ENCODE results near the gene ZNF688.

ZNF688 gene

DNA sequence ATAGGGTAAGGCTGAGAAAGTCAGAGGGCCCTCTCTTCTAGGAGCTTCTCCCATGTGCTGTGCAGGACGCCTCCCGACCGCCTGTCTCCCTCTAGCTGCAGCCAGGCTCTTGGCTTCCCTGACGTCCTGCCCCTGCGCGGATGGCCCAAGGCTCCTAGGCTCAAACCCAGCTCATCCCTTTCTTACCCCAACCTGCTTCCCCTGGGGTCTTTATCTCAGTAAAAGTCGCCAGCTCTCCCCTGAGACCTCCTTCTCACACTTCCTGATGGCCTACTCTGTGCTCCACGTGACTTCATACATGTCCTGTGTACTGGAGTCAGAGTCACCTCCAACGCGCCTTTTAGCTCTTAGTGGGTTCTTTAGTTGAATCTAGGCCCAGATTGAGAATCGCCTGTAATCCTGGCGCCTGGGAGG is 35.7 kb downstream of the ZNF688 start:
- Histone ChIP-seq H4K20me1 (ENCODE audit: insufficient read depth, low read length) (no peaks in the 10 kb centered on the region), H3K27ac (ENCODE audit: low read length) (no peak overlapping the region), H3K4me2 (ENCODE audit: low read depth, low read length) (peak overlapping the region; percentile 88), H3K36me3 (replicated peaks; ENCODE audit: insufficient read depth, low read length) (no peaks in the 10 kb centered on the region), H3K4me1 (ENCODE audit: low read length) (peaks cover 6% of the 10 kb centered on the region; the same call in 1 of the 2 replicates), H3F3A (ENCODE audit: insufficient read depth, low read length) (no peaks in the 10 kb centered on the region), H3K9me3 (replicated peaks; ENCODE audit: insufficient read depth, low read length) (no peaks in the 10 kb centered on the region), H2AFZ (ENCODE audit: low read length) (peak overlapping the region; percentile 89; the same call in 1 of the 2 replicates), H3K9ac (ENCODE audit: low read length) (no peak overlapping the region), H3K9me2 (replicated peaks; ENCODE audit: insufficient read depth, low read length) (no peaks in the 10 kb centered on the region), H3K4me3 (ENCODE audit: low read length) (peak overlapping the region; percentile 67), H3K79me2 (ENCODE audit: low read length) (peaks cover 33% of the 10 kb centered on the region), H3K27me3 (replicated peaks; ENCODE audit: insufficient read depth, low read length) (no peaks in the 10 kb centered on the region)
- DNase-seq = no peak
- TF ChIP-seq EZH2 (optimal IDR thresholded peaks at IDR 0.05; ENCODE audit: low read depth, low read length) (no peak), EZH2phosphoT487 (IDR thresholded peaks at IDR 0.05; ENCODE audit: low read length) (no peak)
- TF ChIP-seq, protein P1, sequence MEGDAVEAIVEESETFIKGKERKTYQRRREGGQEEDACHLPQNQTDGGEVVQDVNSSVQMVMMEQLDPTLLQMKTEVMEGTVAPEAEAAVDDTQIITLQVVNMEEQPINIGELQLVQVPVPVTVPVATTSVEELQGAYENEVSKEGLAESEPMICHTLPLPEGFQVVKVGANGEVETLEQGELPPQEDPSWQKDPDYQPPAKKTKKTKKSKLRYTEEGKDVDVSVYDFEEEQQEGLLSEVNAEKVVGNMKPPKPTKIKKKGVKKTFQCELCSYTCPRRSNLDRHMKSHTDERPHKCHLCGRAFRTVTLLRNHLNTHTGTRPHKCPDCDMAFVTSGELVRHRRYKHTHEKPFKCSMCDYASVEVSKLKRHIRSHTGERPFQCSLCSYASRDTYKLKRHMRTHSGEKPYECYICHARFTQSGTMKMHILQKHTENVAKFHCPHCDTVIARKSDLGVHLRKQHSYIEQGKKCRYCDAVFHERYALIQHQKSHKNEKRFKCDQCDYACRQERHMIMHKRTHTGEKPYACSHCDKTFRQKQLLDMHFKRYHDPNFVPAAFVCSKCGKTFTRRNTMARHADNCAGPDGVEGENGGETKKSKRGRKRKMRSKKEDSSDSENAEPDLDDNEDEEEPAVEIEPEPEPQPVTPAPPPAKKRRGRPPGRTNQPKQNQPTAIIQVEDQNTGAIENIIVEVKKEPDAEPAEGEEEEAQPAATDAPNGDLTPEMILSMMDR (IDR thresholded peaks at IDR 0.05; ENCODE audit: low read length) = no peak; the same call in 1 of the 2 replicates

DNA sequence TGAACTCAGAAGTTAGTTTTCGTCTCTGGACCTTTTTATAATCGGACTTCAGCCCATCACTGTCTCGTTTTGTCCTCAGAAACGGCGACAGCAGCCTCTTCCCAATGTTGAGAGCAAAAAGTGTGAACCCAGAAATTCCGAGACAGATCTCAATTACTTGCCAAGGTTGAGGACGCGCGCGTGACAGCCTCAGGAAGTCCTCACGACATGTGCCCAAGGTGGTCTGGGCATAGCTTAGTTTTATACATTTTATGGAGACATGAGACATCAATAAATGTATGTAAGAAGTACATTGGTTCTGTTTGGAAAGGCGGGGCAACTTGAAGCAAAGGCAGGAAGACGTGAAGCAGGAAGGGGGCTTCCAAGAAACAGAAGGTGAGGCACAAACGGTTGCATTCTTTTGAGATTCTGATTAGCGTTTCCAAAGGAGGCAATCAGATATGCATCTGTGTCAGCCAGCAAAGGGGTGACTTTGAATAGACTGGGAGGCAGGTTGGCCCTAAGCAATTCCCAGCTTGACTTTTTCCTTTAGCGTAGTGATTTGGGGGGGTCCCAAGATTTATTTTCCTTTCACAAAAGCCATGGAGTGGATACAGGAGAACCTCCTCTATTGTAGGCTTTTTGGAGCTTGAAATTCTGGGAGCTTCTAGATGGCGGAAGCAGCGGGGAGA is 36.3 kb downstream of the ZNF688 start:
- Histone ChIP-seq H3K9me3 (replicated peaks; ENCODE audit: insufficient read depth, low read length) (no peaks in the 10 kb centered on the region), H3K27ac (ENCODE audit: low read length) (peak overlapping the region; percentile 76; the same call in 1 of the 2 replicates), H4K20me1 (ENCODE audit: insufficient read depth, low read length) (no peaks in the 10 kb centered on the region), H3K9me2 (replicated peaks; ENCODE audit: insufficient read depth, low read length) (no peaks in the 10 kb centered on the region), H3K9ac (ENCODE audit: low read length) (peak overlapping the region; percentile 98), H2AFZ (ENCODE audit: low read length) (peak overlapping the region; percentile 89), H3K4me2 (ENCODE audit: low read depth, low read length) (peak overlapping the region; percentile 88), H3K27me3 (replicated peaks; ENCODE audit: insufficient read depth, low read length) (no peaks in the 10 kb centered on the region), H3K4me1 (ENCODE audit: low read length) (peaks cover 6% of the 10 kb centered on the region; the same call in 1 of the 2 replicates), H3F3A (ENCODE audit: insufficient read depth, low read length) (no peaks in the 10 kb centered on the region), H3K79me2 (ENCODE audit: low read length) (peaks cover 33% of the 10 kb centered on the region), H3K4me3 (ENCODE audit: low read length) (peak overlapping the region; percentile 67), H3K36me3 (replicated peaks; ENCODE audit: insufficient read depth, low read length) (no peaks in the 10 kb centered on the region)
- DNase-seq = no peak
- TF ChIP-seq, protein P1 (IDR thresholded peaks at IDR 0.05; ENCODE audit: low read length) = no peak
- TF ChIP-seq EZH2phosphoT487 (IDR thresholded peaks at IDR 0.05; ENCODE audit: low read length) (no peak), EZH2 (optimal IDR thresholded peaks at IDR 0.05; ENCODE audit: low read depth, low read length) (no peak)

DNA sequence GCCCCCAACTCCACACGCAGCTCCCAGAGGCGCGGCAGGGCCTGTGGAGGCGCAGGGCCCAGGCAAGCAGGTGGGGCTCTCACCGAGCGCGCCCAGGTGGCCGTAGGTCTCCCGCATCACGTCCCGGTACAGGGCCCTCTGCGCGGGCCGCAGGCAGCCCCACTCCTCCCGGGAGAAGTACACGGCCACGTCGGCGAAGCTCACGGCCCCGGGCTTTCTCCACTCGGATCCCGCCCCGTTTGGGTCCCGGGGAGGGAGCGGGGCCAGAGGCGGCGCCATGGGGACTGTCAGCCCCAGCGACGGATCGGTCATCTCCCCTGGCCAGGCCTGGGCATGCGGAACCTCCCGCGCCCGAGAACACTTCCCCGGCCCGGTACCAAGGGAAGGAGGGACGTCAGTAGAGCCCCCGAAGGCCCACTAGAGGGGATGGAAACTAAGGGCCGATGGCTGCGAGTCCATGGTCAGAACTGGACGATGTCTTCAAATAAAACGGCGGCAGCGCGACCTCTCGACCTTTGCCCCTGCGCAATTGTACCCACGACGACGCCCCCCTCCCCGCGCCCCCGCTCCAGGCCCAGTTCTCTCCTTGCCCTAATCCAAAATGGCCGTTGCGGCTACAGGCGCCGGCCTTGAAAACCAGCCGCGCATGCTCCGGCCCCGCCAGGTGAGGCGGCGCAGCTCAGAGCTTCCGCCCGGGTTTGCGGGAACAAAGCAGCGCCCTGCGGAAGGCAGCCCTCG is 37.0 kb downstream of the ZNF688 start, which contains the start of gene ZNF747:
Gene ZNF747 (minus strand): TSS at position 491 of the 738 bp plus-strand sequence. CDS start 179 bp downstream, at position 312.
- Histone ChIP-seq H3K27me3 (replicated peaks; ENCODE audit: insufficient read depth, low read length) (no peaks in the 10 kb centered on the region), H3K36me3 (replicated peaks; ENCODE audit: insufficient read depth, low read length) (no peaks in the 10 kb centered on the region), H3K9ac (ENCODE audit: low read length) (peak within 1 kb of the TSS; percentile 98), H3K4me2 (ENCODE audit: low read depth, low read length) (peak within 1 kb of the TSS; percentile 88), H3K79me2 (ENCODE audit: low read length) (peaks cover 33% of the 10 kb centered on the region), H4K20me1 (ENCODE audit: insufficient read depth, low read length) (no peaks in the 10 kb centered on the region), H3K9me3 (replicated peaks; ENCODE audit: insufficient read depth, low read length) (no peaks in the 10 kb centered on the region), H3K4me3 (ENCODE audit: low read length) (peak within 1 kb of the TSS; percentile 67), H2AFZ (ENCODE audit: low read length) (peak within 1 kb of the TSS; percentile 89), H3K9me2 (replicated peaks; ENCODE audit: insufficient read depth, low read length) (no peaks in the 10 kb centered on the region), H3K27ac (ENCODE audit: low read length) (peak within 1 kb of the TSS; percentile 76), H3F3A (ENCODE audit: insufficient read depth, low read length) (no peaks in the 10 kb centered on the region), H3K4me1 (ENCODE audit: low read length) (peaks cover 6% of the 10 kb centered on the region; the same call in 1 of the 2 replicates)
- TF ChIP-seq EZH2phosphoT487 (IDR thresholded peaks at IDR 0.05; ENCODE audit: low read length) = no peak
- TF ChIP-seq, protein P1 (IDR thresholded peaks at IDR 0.05; ENCODE audit: low read length) = 0 out of 2 replicates have a peak, but pooled peaks have one; percentile 12
- peak; percentile 92 for DNase-seq

Measured in MM.1S (cell line).